Ovary (tissue), 10 donors: ENCODE data around the gene LSM14A. TPM values are rescaled to one million over a fixed set of nuclear protein-coding genes. Genes with fewer than 3 reads are reported as not detected.
A peak's percentile ranks its signal among the peaks of the same experiment; 100 is the strongest.

Experiments used
- DNase-seq, 5 donors: peaks; one replicate each; pipeline ENCODE4 v3.0.0-alpha.2; 2019 to 2020
- H3K27ac ChIP-seq, 2 donors: fragments of 200-600 bp; one replicate each; pipeline versions ENCODE4 v1.5.1 to v1.8.0; 2019 to 2022
- H3K27me3 ChIP-seq: fragments of 200-600 bp; one replicate; pipeline ENCODE4 v1.8.0; 2022
- H3K36me3 ChIP-seq: fragments of 200-600 bp; sonication (generic); one replicate; pipeline ENCODE4 v1.5.1; 2019
- H3K4me1 ChIP-seq: one replicate; pipeline ENCODE4 v1.8.1; 2013; ENCODE audit warnings: mild to moderate bottlenecking, moderate library complexity; ENCODE audit not compliant: insufficient read depth
- H3K4me3 ChIP-seq: fragments of 200-600 bp; sonication (generic); one replicate; pipeline ENCODE4 v1.5.1; 2017
- H3K9me3 ChIP-seq, 2 donors: fragments of 200-600 bp in 1 of 2; sonication (generic) in 1 of 2; one replicate each; pipeline versions ENCODE4 v1.5.1 to v1.8.1; 2013 to 2019; ENCODE audit warnings: mild to moderate bottlenecking in 1 of 2, moderate library complexity in 1 of 2
- EP300 ChIP-seq: sonication (generic); formaldehyde crosslinking; IDR thresholded peaks from one replicate; pipeline ENCODE4 v1.6.1; 2017; ENCODE audit warnings: antibody characterized with exemption
- POLR2A ChIP-seq: fragments of 450-650 bp; IDR thresholded peaks from one replicate; pipeline ENCODE4 v1.6.1; 2017; ENCODE audit warnings: antibody characterized with exemption, mild to moderate bottlenecking, moderate library complexity
- WGBS, 3 donors: extraction: QIAGEN DNeasy Blood & Tissue Kit in 1 of 3; methylation state at CpG; one replicate each; pipeline versions ENCODE4 v1.1.5 to v1.1.7; 2013 to 2017; 5-methylcytosine and 5-hydroxymethylcytosine counted together
- intact Hi-C, 4 donors: fragments of 100-400 bp; cut with DNase I; formaldehyde crosslinking; loops; one replicate each; pipeline versions ENCODE4 v1.11.0 to v1.15.1; 2022 to 2023
- long read RNA-seq, 3 donors: library from polyadenylated mRNA in 2 of 3; unstranded in 2 of 3; transcript quantifications; one replicate each; pipeline ENCODE4 v2.0.0 and lab custom pipeline, GENCODE V29; 2021 to 2026
- polyA plus RNA-seq, 2 donors: library from polyadenylated mRNA; stranded (reverse); fragments of 200-250 nt in 1 of 2; fragments of 350-450 nt in 1 of 2; fragmentation: Illumina TruSeq in 1 of 2; extraction: RNeasy Lipid Tissue Mini Kit (QIAGEN cat#74804) in 1 of 2; gene quantifications; one replicate each; pipeline ENCODE4 v1.2.3, GENCODE V29; 2013 to 2014
- total RNA-seq, 7 donors: library from RNA; depleted of rRNA in 2 of 7; stranded (reverse); fragments of >200 nt in 2 of 7; fragmentation: NEBNext Ultra II Directional in 3 of 7; extraction: Animal tissue kit (Norgen Biotek cat#: 25700) in 3 of 7; gene quantifications; one replicate each; pipeline versions ENCODE4 v1.1.0 to v1.2.4, GENCODE V29; 2016 to 2023
- TF ChIP-seq, protein P1 (sequence below), 3 donors: fragments of 450-650 bp in 2 of 3; fragments of 200-600 bp in 1 of 3; IDR thresholded peaks; one replicate each; pipeline versions ENCODE4 v1.5.1 to v1.8.0; 2016 to 2022; ENCODE audit warnings: antibody characterized with exemption in 3 of 3, mild to moderate bottlenecking in 1 of 3
- donor health status: DM: no; HTN: no; CAD: no; lungs with moderate emphysema.
- donor health status: DM: no; HTN: no; CAD: no.
- donor health status: Bipolar disorder and iron deficiency.
- donor health status: DM: yes; HTN: yes; CAD: no.
- donor health status: DM: no; HTN: no; CAD: no.
- donor health status: DM: yes; HTN: yes; CAD: no.

LSM14A gene
- total RNA-seq (100 to 1,000 TPM in 5 of 7 donors, 10 to 100 TPM in 2; 85.8 to 130 (median 116) TPM), polyA plus RNA-seq (100 to 1,000 TPM in 1 of 2 donors, 10 to 100 TPM in 1; 87.5 to 114 TPM)
- long read RNA-seq, donor 1, transcript LSM14A-203 (10 exons, 3,596 nt) = major isoform, 95 of 229 reads
- long read RNA-seq, donor 1, transcript LSM14A-201 (11 exons, 3,424 nt) = minor isoform, 51 of 229 reads
- long read RNA-seq, donor 1, partial matches to known transcripts = 43 of 229 reads
- long read RNA-seq, donor 1, other reads (novel, unspliced or antisense) = 40 of 229 reads
- long read RNA-seq, donor 2, transcript LSM14A-203 (10 exons, 3,596 nt) = major isoform, 26 of 263 reads
- long read RNA-seq, donor 2, transcript LSM14A-206 (7 exons, 3,601 nt) = minor isoform, 7 of 263 reads
- long read RNA-seq, donor 2, partial matches to known transcripts = 224 of 263 reads
- long read RNA-seq, donor 2, other reads (novel, unspliced or antisense) = 0 of 263 reads
- long read RNA-seq, donor 3, transcript LSM14A-203 (10 exons, 3,596 nt) = major isoform, 110 of 196 reads
- long read RNA-seq, donor 3, transcript LSM14A-201 (11 exons, 3,424 nt) = minor isoform, 58 of 196 reads
- long read RNA-seq, donor 3, partial matches to known transcripts = 10 of 196 reads
- long read RNA-seq, donor 3, other reads (novel, unspliced or antisense) = 17 of 196 reads

DNA sequence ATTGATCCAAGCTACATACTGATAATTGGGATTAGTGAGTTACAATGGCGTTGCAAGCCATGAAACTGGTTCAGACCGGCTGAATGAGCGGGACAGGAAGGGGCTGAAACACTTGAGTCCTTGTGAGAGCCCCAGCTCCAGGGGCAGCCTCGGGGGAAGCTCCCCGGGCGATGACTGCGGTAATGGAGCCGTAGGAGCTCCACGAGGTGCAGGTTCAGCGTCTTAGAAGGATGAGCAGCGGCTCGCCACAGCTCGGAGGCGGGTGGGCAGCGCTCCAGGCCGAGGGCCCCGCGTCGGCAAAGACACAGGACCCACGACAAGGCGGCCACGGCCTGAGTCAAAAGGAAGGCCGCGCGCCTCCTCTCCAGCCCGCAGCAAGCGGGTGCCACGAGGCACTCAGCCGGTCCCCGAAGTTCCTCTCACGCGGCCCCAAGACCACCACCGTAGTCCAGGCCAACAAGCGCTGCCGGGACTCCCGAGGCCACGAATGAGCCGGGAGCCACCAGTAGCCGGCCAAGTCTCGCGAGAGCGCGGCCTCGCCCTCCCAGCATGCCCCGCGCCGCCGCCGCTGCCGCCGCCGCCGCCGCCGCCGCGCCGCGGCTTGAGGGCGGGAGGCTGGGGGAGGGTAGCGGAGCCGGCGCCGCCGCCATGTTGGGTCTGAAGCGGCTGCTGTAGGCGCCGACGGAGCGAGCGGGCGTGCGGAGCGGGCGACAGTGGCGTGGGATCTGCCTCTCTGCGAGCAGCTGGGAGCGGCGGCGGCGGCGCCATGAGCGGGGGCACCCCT is at the start of gene LSM14A:
LSM14A (plus strand) TSS at position 628 of the 784 bp plus-strand sequence; CDS start at position 767, 139 bp downstream.
- TF ChIP-seq, protein P1, sequence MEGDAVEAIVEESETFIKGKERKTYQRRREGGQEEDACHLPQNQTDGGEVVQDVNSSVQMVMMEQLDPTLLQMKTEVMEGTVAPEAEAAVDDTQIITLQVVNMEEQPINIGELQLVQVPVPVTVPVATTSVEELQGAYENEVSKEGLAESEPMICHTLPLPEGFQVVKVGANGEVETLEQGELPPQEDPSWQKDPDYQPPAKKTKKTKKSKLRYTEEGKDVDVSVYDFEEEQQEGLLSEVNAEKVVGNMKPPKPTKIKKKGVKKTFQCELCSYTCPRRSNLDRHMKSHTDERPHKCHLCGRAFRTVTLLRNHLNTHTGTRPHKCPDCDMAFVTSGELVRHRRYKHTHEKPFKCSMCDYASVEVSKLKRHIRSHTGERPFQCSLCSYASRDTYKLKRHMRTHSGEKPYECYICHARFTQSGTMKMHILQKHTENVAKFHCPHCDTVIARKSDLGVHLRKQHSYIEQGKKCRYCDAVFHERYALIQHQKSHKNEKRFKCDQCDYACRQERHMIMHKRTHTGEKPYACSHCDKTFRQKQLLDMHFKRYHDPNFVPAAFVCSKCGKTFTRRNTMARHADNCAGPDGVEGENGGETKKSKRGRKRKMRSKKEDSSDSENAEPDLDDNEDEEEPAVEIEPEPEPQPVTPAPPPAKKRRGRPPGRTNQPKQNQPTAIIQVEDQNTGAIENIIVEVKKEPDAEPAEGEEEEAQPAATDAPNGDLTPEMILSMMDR (IDR thresholded peaks at IDR 0.05) = no peak
- peak; percentile 84 for TF ChIP-seq POLR2A
- Histone ChIP-seq H3K36me3 (no peaks in the 10 kb centered on the region), H3K4me1 (peaks cover 9% of the 10 kb centered on the region), H3K27ac (peak within 1 kb of the TSS; percentile 89 to 99), H3K27me3 (no peaks in the 10 kb centered on the region), H3K4me3 (peak within 1 kb of the TSS; percentile 63), H3K9me3 (no peaks in the 10 kb centered on the region)
- 0 to 1% (median 1%) methylated on average over 51 to 83 of the region's 83 CpGs for WGBS, 3 donors
- intact Hi-C loops = loop anchor here in 1 of 4 donors (5.0 kb wide), 1 partner anchor 165 kb away; no protein-coding TSS in a partner anchor
- peak; percentile 92 to 96 (median 95) for DNase-seq

DNA sequence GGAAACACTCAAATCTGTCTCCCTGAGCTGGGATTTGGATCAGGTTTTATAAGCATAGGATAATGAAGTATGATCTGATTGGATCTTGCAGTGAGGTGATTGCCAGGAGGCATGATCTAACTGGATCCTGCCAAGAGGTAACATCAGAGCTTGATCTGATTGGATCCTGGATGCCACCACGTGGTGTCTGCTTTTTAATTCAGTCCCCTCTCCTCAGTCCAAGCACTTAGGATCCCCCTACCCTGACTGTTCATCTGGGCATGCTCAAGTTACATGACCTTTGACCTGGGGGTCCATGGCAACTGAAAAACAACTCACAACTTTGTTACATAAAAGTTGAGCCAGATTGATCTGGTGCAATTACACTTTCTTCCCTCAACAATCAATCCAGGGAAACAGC is 47.5 kb upstream of the LSM14A start:
- intact Hi-C loops = no loop called here
- whole genome bisulfite sequencing, 3 donors = 0 to 11% (median 4%) methylated on average over 1 of the region's 1 CpG

DNA sequence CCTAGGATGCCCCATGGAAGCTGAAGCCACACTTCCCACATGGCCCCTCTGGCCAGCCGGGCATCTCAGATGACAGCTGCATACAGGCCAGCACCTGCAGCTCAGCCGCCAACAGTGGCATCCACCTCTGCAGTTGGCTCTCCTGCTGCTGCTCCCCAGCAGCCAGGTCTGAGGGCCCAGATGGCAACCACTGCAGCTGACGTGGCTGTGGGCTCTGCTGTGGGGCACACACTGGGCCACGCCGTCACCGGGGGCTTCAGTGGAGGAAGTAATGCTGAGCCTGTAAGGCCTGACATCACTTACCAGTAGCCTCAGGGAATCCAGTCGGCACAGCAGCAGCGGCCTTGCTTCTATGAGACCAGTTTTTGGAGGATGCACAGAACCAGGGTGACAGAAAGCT is 45.3 kb upstream of the LSM14A start:
- no peak for DNase-seq
- Histone ChIP-seq H3K36me3 (no peaks in the 10 kb centered on the region), H3K27ac (no peak overlapping the region), H3K27me3 (no peaks in the 10 kb centered on the region), H3K4me1 (no peaks in the 10 kb centered on the region), H3K9me3 (no peaks in the 10 kb centered on the region), H3K4me3 (no peak overlapping the region)
- WGBS, 3 donors = 79 to 85% (median 81%) methylated on average over 8 of the region's 8 CpGs
- intact Hi-C loops = no loop called here
- no peak for TF ChIP-seq POLR2A
- no peak for TF ChIP-seq EP300
- TF ChIP-seq, protein P1 (IDR thresholded peaks at IDR 0.05) = no peak

More for the DNA sequence above, 47.5 kb upstream of the LSM14A start:
- H3K9me3 ChIP-seq = no peaks in the 10 kb centered on the region
- no peaks in the 10 kb centered on the region for H3K36me3 ChIP-seq
- no peak for DNase-seq
- no peaks in the 10 kb centered on the region for H3K27me3 ChIP-seq
- H3K4me3 ChIP-seq = no peak overlapping the region
- no peaks in the 10 kb centered on the region for H3K4me1 ChIP-seq
- no peak overlapping the region for H3K27ac ChIP-seq
- TF ChIP-seq POLR2A (no peak), EP300 (no peak)

DNA sequence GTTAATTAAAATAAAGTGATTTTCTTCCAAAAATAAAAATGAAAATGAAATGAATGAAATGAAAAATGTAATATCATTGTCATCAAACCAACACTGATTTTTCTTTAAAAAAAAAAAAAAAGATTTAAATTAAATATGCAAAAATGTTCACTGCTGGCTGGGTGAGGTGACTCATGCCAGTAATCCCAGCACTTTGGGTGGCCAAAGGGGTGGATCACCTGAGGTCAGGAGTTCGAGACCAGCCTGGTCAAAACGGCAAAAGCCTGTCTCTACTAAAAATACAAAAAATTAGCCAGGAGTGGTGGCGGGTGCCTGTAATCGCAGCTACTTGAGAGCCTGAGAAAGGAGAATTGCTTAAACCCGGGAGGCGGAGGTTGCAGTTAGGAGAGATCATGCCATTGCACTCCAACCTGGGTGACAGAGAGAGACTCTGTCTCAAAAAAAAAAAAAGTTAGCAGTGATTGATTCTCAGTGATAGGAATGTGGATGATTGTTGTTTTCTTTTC is 44.6 kb upstream of the LSM14A start:
- Histone ChIP-seq H3K4me1 (no peaks in the 10 kb centered on the region), H3K9me3 (no peaks in the 10 kb centered on the region), H3K36me3 (no peaks in the 10 kb centered on the region), H3K27ac (no peak overlapping the region), H3K4me3 (no peak overlapping the region), H3K27me3 (no peaks in the 10 kb centered on the region)
- DNase-seq = no peak
- intact Hi-C loops = no loop called here
- 80 to 85% (median 80%) methylated on average over 6 of the region's 6 CpGs for WGBS, 3 donors
- TF ChIP-seq POLR2A (no peak), EP300 (no peak)
- TF ChIP-seq, protein P1 (IDR thresholded peaks at IDR 0.05) = no peak
